ENCODE measurements around the gene ANO4. TPM values are rescaled to one million over a fixed set of nuclear protein-coding genes. Genes with fewer than 3 reads are reported as not detected.

Gene ANO4
- total and polyA plus RNA-seq, 2 of the 8 experiments (the other 6 are each of a cell fraction or from before 2014, with no cell fraction given) = 1.1 to 3.4 TPM

- H3K14ac ChIP-seq (ENCODE audit: insufficient read length) = no peak overlapping the region
- no peak overlapping the region for H4K91ac ChIP-seq (replicated peaks; ENCODE audit: insufficient read length, low read length)
- no peak overlapping the region for H2BK20ac ChIP-seq (ENCODE audit: low read length)
- H3K4me3 ChIP-seq (ENCODE audit: extremely low read depth in 1 of 4, insufficient read depth in 2 of 4, low read depth in 3 of 4, low read length in 4 of 4) = no peak overlapping the region
- no peak overlapping the region for H3K4ac ChIP-seq (replicated peaks; ENCODE audit: insufficient read length, low read depth, low read length)
- peak overlapping the region; percentile 31 to 45; a peak in 2 of 4 replicates for H3K4me2 ChIP-seq (ENCODE audit: insufficient read depth in 1 of 2, low read depth in 2 of 2, low read length in 2 of 2)
- H4K20me1 ChIP-seq (replicated peaks in 1 of 2; ENCODE audit: control insufficient read depth in 1 of 2, insufficient read depth in 2 of 2, low read length in 2 of 2) = no peaks in the 10 kb centered on the region
- no peak overlapping the region for H2AFZ ChIP-seq (ENCODE audit: low read length)
- peak overlapping the region; percentile 45 for H4K5ac ChIP-seq (ENCODE audit: insufficient read length, low read depth, low read length)
- H2AK5ac ChIP-seq (ENCODE audit: low read depth, low read length) = no peak overlapping the region
- DNase-seq (ENCODE audit: low read depth in 1 of 2, low spot score in 2 of 2) (no peak), FAIRE-seq (no peak)
- ChIA-PET POLR2A (ENCODE audit: partially characterized antibody) (no interaction called here), CTCF (ENCODE audit: partially characterized antibody) (interaction anchor here (0.6 to 2.0 kb wide), 5 partner anchors 21 to 397 kb away, joined by 3 to 9 read pairs (median 3); no protein-coding TSS in a partner anchor)
- no peak overlapping the region for H2BK5ac ChIP-seq (ENCODE audit: low read depth, low read length)
- H4K8ac ChIP-seq (ENCODE audit: extremely low read depth, insufficient read depth, low read length) = no peak overlapping the region
- no peaks in the 10 kb centered on the region for H3K79me1 ChIP-seq (ENCODE audit: low read depth, low read length)
- no peaks in the 10 kb centered on the region for H3K79me2 ChIP-seq (ENCODE audit: control insufficient read depth in 1 of 2, insufficient read depth in 2 of 2, low read length in 2 of 2)
- H3K27me3 ChIP-seq (replicated peaks in 1 of 4; ENCODE audit: control insufficient read depth in 3 of 4, extremely low read depth in 1 of 4, insufficient read depth in 3 of 4, low read length in 3 of 4) = no peaks in the 10 kb centered on the region
- no peaks in the 10 kb centered on the region for H3K9me3 ChIP-seq (ENCODE audit: insufficient read depth in 2 of 2, low read depth in 1 of 2, low read length in 1 of 2)
- H3K23me2 ChIP-seq (ENCODE audit: low read depth, low read length) = no peaks in the 10 kb centered on the region
- H2BK15ac ChIP-seq (ENCODE audit: low read length) = no peak overlapping the region
- no peak overlapping the region for H2BK120ac ChIP-seq (replicated peaks; ENCODE audit: low read depth, low read length)
- no peaks in the 10 kb centered on the region for H3K36me3 ChIP-seq (ENCODE audit: control insufficient read depth in 2 of 4, insufficient read depth in 4 of 4, low read length in 3 of 4)
- no peak overlapping the region for H3K9ac ChIP-seq (replicated peaks in 1 of 4; ENCODE audit: extremely low read depth in 1 of 4, low read depth in 3 of 4, low read length in 3 of 4)
- no peak overlapping the region for H3K18ac ChIP-seq (ENCODE audit: extremely low read depth, low read length)
- H3K23ac ChIP-seq (ENCODE audit: insufficient read length) = no peak overlapping the region
- peaks cover 3 to 24% (median 19%) of the 10 kb centered on the region in 4 experiments for H3K4me1 ChIP-seq (replicated peaks in 1 of 4; ENCODE audit: control insufficient read depth in 3 of 4, insufficient read depth in 4 of 4, low read length in 3 of 4)
- no peak overlapping the region for H3K27ac ChIP-seq (ENCODE audit: low read depth, low read length)
- no peak overlapping the region for H3K56ac ChIP-seq (replicated peaks; ENCODE audit: insufficient read length, low read depth, low read length)
- H2BK12ac ChIP-seq (ENCODE audit: low read depth, low read length) = no peak overlapping the region
- TF ChIP-seq POLR2AphosphoS5 (IDR thresholded peaks at IDR 0.05; ENCODE audit: low read depth, low read length) (no peak), CBX8 (IDR thresholded peaks at IDR 0.05; ENCODE audit: borderline replicate concordance, low read depth, low read length) (no peak), SAP30 (IDR thresholded peaks at IDR 0.05; ENCODE audit: insufficient read depth, insufficient replicate concordance, low read length) (no peak), ASH2L (IDR thresholded peaks at IDR 0.05; ENCODE audit: low read length) (no peak), EGR1 (IDR thresholded peaks at IDR 0.05; ENCODE audit: borderline replicate concordance, low read depth, low read length) (no peak), SIRT6 (IDR thresholded peaks at IDR 0.05; ENCODE audit: low read length) (no peak)
- TF ChIP-seq, protein P1, sequence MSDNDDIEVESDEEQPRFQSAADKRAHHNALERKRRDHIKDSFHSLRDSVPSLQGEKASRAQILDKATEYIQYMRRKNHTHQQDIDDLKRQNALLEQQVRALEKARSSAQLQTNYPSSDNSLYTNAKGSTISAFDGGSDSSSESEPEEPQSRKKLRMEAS (IDR thresholded peaks at IDR 0.05) = no peak
These were observed 158.6 kb downstream of the ANO4 start for GRCh38 chr12:100953217-100953616.
